ENCODE results near the gene HBM.
"Not testable (repeated sequence)": the region's sequence is repeated elsewhere in the genome, so short reads cannot be mapped to it uniquely, and the experiment has no call there.

The HBM gene

DNA sequence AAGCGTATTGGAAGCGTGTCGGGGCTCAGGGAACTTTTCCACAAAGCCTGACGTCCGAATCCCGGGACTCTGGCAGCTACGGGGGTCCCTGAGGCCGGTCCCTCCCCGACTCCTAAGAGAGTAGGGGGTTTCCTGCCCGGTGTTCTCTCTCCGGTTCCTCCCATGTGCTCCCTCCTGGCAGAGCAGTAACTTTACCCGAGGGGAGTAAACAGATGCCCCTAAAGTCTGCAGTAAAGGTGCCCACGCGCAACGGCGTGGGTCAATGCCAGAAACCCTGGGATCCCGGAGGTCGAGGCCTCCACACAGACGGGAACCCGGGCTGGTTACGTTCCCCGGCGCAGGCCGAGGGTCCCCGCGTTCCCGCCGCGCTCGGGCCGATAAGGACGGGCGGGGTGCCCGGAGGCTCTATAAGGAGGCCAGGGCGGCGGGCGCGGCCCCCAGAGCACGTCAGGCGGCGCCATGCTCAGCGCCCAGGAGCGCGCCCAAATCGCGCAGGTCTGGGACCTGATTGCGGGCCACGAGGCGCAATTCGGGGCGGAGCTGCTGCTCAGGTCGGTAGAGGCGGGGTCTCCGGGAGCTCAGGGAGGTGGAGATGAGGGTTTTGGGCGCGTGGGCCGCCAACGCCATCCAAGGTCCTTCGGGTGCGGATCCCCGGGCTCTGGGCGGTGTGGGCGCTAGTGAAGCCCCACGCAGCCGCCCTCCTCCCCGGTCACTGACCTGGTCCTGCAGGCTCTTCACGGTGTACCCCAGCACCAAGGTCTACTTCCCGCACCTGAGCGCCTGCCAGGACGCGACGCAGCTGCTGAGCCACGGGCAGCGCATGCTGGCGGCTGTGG lies at the start of gene HBM:
Gene HBM, plus strand, starts transcription at position 440 of the 836 bp plus-strand sequence. Its CDS starts 20 bp downstream, at position 460.
- ATAC-seq (peak; percentile 34), DNase-seq (ENCODE audit: low spot score in 2 of 2) (no peak)
- H3K9me3 Mint-ChIP-seq = no peaks in the 10 kb centered on the region
- H3K4me1 Mint-ChIP-seq = peaks cover 17% of the 10 kb centered on the region
- H3K36me3 Mint-ChIP-seq = no peaks in the 10 kb centered on the region
- peak within 1 kb of the TSS; percentile 44 for H3K4me3 Mint-ChIP-seq
- no peak within 1 kb of the TSS for H3K27ac Mint-ChIP-seq

GRCh38 chr16:116015-116414 lies 49.8 kb upstream of the HBM start:
- Mint-ChIP-seq H3K4me1 (peaks cover 10% of the 10 kb centered on the region), H3K4me3 (no peak overlapping the region), H3K27ac (no peak overlapping the region), H3K36me3 (peaks cover 54% of the 10 kb centered on the region), H3K9me3 (no peaks in the 10 kb centered on the region)
- no peak for DNase-seq (ENCODE audit: low spot score in 2 of 2)
- ATAC-seq = no peak

GRCh38 chr16:117379-118365 lies 48.1 kb upstream of the HBM start:
- H3K27ac Mint-ChIP-seq = no peak overlapping the region
- DNase-seq (ENCODE audit: low spot score in 2 of 2) = peak; percentile 52 to 76
- no peak overlapping the region for H3K4me3 Mint-ChIP-seq
- H3K36me3 Mint-ChIP-seq = peaks cover 38% of the 10 kb centered on the region
- ATAC-seq = peak; percentile 73
- H3K9me3 Mint-ChIP-seq = no peaks in the 10 kb centered on the region
- peaks cover 12% of the 10 kb centered on the region for H3K4me1 Mint-ChIP-seq

GRCh38 chr16:118857-119256 lies 46.9 kb upstream of the HBM start:
- Mint-ChIP-seq H3K4me3 (no peak overlapping the region), H3K4me1 (peaks cover 19% of the 10 kb centered on the region), H3K9me3 (no peaks in the 10 kb centered on the region), H3K36me3 (peaks cover 43% of the 10 kb centered on the region), H3K27ac (peak overlapping the region; percentile 10)
- DNase-seq (ENCODE audit: low spot score in 2 of 2) (no peak), ATAC-seq (no peak)

- no peak overlapping the region for H3K4me3 Mint-ChIP-seq
- H3K36me3 Mint-ChIP-seq = peaks cover 43% of the 10 kb centered on the region
- no peak for DNase-seq (ENCODE audit: low spot score in 2 of 2)
- H3K4me1 Mint-ChIP-seq = peaks cover 23% of the 10 kb centered on the region
- H3K27ac Mint-ChIP-seq = peak overlapping the region; percentile 10
- no peaks in the 10 kb centered on the region for H3K9me3 Mint-ChIP-seq
- no peak for ATAC-seq
These were observed 46.5 kb upstream of the HBM start for GRCh38 chr16:119295-119694.

- peaks cover 26% of the 10 kb centered on the region for H3K4me1 Mint-ChIP-seq
- H3K9me3 Mint-ChIP-seq = no peaks in the 10 kb centered on the region
- H3K36me3 Mint-ChIP-seq = peaks cover 42% of the 10 kb centered on the region
- no peak overlapping the region for H3K27ac Mint-ChIP-seq
- H3K4me3 Mint-ChIP-seq = no peak overlapping the region
- DNase-seq (ENCODE audit: low spot score in 2 of 2) (no peak), ATAC-seq (no peak)
These were observed 45.8 kb upstream of the HBM start for GRCh38 chr16:119835-120491.

GRCh38 chr16:120756-121155 lies 45.0 kb upstream of the HBM start:
- Mint-ChIP-seq H3K36me3 (peaks cover 34% of the 10 kb centered on the region), H3K27ac (no peak overlapping the region), H3K4me1 (peaks cover 34% of the 10 kb centered on the region), H3K4me3 (no peak overlapping the region), H3K9me3 (no peaks in the 10 kb centered on the region)
- ATAC-seq (no peak), DNase-seq (ENCODE audit: low spot score in 2 of 2) (no peak)

GRCh38 chr16:122361-122760 lies 43.4 kb upstream of the HBM start:
- H3K9me3 Mint-ChIP-seq = no peaks in the 10 kb centered on the region
- ATAC-seq (no peak), DNase-seq (ENCODE audit: low spot score in 2 of 2) (no peak)
- H3K36me3 Mint-ChIP-seq = peaks cover 18% of the 10 kb centered on the region
- H3K27ac Mint-ChIP-seq = peak overlapping the region; percentile 26
- H3K4me3 Mint-ChIP-seq = no peak overlapping the region
- peaks cover 37% of the 10 kb centered on the region for H3K4me1 Mint-ChIP-seq

DNA sequence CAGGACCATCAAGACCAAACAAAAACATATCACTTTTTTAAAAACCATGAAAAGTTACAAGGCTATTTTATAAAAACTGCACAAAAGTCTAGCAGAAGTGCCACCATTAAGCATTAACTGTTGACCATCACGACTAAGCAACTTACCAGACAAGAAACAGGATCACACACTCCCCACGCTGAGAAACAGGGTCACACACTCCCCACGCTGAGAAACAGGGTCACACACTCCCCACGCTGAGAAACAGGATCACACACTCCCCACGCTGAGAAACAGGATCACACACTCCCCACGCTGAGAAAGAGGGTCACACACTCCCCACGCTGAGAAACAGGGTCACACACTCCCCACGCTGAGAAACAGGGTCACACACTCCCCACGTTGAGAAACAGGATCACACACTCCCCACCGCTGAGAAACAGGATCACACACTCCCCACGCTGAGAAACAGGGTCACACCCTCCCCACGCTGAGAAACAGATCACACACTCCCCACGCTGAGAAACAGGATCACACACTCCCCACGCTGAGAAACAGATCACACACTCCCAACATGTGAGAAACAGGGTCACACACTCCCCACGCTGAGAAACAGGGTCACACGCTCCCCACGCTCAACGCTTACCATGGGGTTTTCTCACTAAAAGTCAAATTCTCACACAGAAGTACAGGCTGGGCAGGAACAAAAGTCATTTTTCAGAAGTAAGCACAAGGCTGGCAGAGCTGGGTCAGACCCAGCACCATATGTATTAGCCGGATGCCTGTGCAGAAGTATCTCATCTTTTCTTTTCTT lies 42.0 kb upstream of the HBM start:
- not testable (repeated sequence) for H3K9me3 Mint-ChIP-seq; ATAC-seq; H3K4me3 Mint-ChIP-seq; DNase-seq (ENCODE audit: low spot score in 2 of 2)
- Mint-ChIP-seq H3K4me1 (peaks cover 32% of the 10 kb centered on the region), H3K36me3 (peaks cover 18% of the 10 kb centered on the region), H3K27ac (peak overlapping the region; percentile 82)

- Mint-ChIP-seq H3K9me3 (no peaks in the 10 kb centered on the region), H3K36me3 (peaks cover 18% of the 10 kb centered on the region), H3K4me3 (no peak overlapping the region), H3K27ac (peak overlapping the region; percentile 37), H3K4me1 (peaks cover 44% of the 10 kb centered on the region)
- ATAC-seq (no peak), DNase-seq (ENCODE audit: low spot score in 2 of 2) (no peak)
These were observed 40.8 kb upstream of the HBM start for GRCh38 chr16:125011-125410.

DNA sequence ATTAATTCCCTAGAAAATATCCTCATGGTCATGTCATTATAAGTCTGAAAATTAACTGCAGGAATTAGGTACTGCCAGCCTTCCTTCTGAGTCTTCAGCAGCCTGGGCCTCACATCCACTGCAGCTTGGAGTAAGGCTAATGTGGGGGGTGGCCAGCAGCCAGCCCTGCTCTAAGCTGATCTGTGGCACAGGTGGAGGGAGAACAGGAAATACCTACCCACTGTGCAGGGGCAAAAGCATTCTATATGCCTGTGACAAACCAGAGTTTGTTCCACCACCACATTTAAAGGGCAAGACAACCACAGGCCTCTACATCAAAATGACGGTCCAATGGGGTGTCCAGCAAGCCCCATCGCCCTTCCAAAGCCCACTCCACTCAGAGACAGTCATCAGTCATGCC lies 36.7 kb upstream of the HBM start:
- DNase-seq (ENCODE audit: low spot score in 2 of 2) = no peak
- Mint-ChIP-seq H3K4me1 (peaks cover 53% of the 10 kb centered on the region), H3K36me3 (peaks cover 11% of the 10 kb centered on the region), H3K27ac (peak overlapping the region; percentile 5), H3K4me3 (no peak overlapping the region), H3K9me3 (no peaks in the 10 kb centered on the region)
- peak; percentile 16 for ATAC-seq

- DNase-seq (ENCODE audit: low spot score in 2 of 2) (no peak), ATAC-seq (no peak)
- peaks cover 47% of the 10 kb centered on the region for H3K4me1 Mint-ChIP-seq
- peaks cover 13% of the 10 kb centered on the region for H3K36me3 Mint-ChIP-seq
- H3K4me3 Mint-ChIP-seq = no peak overlapping the region
- H3K9me3 Mint-ChIP-seq = no peaks in the 10 kb centered on the region
- H3K27ac Mint-ChIP-seq = peak overlapping the region; percentile 5
These were observed 35.1 kb upstream of the HBM start for GRCh38 chr16:130533-131173.

GRCh38 chr16:132120-132519 lies 33.7 kb upstream of the HBM start:
- Mint-ChIP-seq H3K9me3 (no peaks in the 10 kb centered on the region), H3K4me1 (peaks cover 50% of the 10 kb centered on the region), H3K4me3 (no peak overlapping the region), H3K36me3 (peaks cover 22% of the 10 kb centered on the region), H3K27ac (no peak overlapping the region)
- ATAC-seq = no peak
- DNase-seq (ENCODE audit: low spot score in 2 of 2) = no peak

- no peaks in the 10 kb centered on the region for H3K9me3 Mint-ChIP-seq
- H3K36me3 Mint-ChIP-seq = peaks cover 32% of the 10 kb centered on the region
- no peak overlapping the region for H3K4me3 Mint-ChIP-seq
- peaks cover 51% of the 10 kb centered on the region for H3K4me1 Mint-ChIP-seq
- DNase-seq (ENCODE audit: low spot score in 2 of 2) (no peak), ATAC-seq (no peak)
- peak overlapping the region; percentile 2 for H3K27ac Mint-ChIP-seq
These were observed 32.1 kb upstream of the HBM start for GRCh38 chr16:133716-134115.
